Esophagus muscularis mucosa (tissue), 4 donors: Measurements from ENCODE around the gene UBAC1. TPM values are rescaled to one million over a fixed set of nuclear protein-coding genes. Genes with fewer than 3 reads are reported as not detected.

Source experiments
- DNase-seq: peaks from one replicate; pipeline ENCODE4 v3.0.0-alpha.2; 2017; ENCODE audit errors: extremely low spot score
- H3K27ac ChIP-seq, 4 donors: fragments of 200-600 bp; sonication (generic); replicated peaks in 1 of 4; 1 replicate in 3 of 4; 2 replicates in 1 of 4; pipeline ENCODE4 v1.5.1; 2016 to 2019; ENCODE audit warnings: mild to moderate bottlenecking in 1 of 4
- H3K27me3 ChIP-seq, 4 donors: fragments of 200-600 bp; sonication (generic); one replicate each; pipeline versions ENCODE4 v1.5.1 to v1.6.0; 2016 to 2019
- H3K36me3 ChIP-seq, 4 donors: fragments of 200-600 bp; sonication (generic); one replicate each; pipeline ENCODE4 v1.5.1; 2016 to 2019
- H3K4me1 ChIP-seq, 4 donors: fragments of 200-600 bp; sonication (generic); one replicate each; pipeline ENCODE4 v1.5.1; 2016 to 2019
- H3K4me3 ChIP-seq, 4 donors: fragments of 200-600 bp; sonication (generic); 1 replicate in 2 of 4; 2 replicates in 2 of 4; pipeline ENCODE4 v1.5.1; 2016 to 2019; ENCODE audit warnings: mild to moderate bottlenecking in 4 of 4, moderate library complexity in 1 of 4
- H3K9me3 ChIP-seq, 4 donors: fragments of 200-600 bp; sonication (generic); 1 replicate in 3 of 4; 2 replicates in 1 of 4; pipeline ENCODE4 v1.5.1; 2016 to 2019
- CTCF ChIP-seq, 3 experiments: fragments of 200-600 bp in 2 of 3; fragments of 450-650 bp in 1 of 3; sonication (generic) in 2 of 3; IDR thresholded peaks; one replicate each; pipeline ENCODE4 v1.5.1; 2017 to 2019; ENCODE audit warnings: antibody characterized with exemption in 3 of 3, mild to moderate bottlenecking in 2 of 3, moderate library complexity in 1 of 3
- EP300 ChIP-seq: sonication (generic); formaldehyde crosslinking; IDR thresholded peaks from one replicate; pipeline ENCODE4 v1.6.1; 2017; ENCODE audit warnings: antibody characterized with exemption
- POLR2A ChIP-seq: fragments of 450-650 bp; IDR thresholded peaks from one replicate; pipeline ENCODE4 v1.6.1; 2017; ENCODE audit warnings: antibody characterized with exemption, moderate library complexity, mild to moderate bottlenecking, low read depth
- POLR2AphosphoS5 ChIP-seq, 2 donors: sonication (generic); formaldehyde crosslinking; IDR thresholded peaks; one replicate each; pipeline ENCODE4 v1.6.1; 2017; ENCODE audit warnings: antibody characterized with exemption in 2 of 2
- WGBS: methylation state at CpG from one replicate; pipeline ENCODE4 v1.1.5; 2018; 5-methylcytosine and 5-hydroxymethylcytosine counted together
- intact Hi-C: fragments of 100-400 bp; cut with DNase I; formaldehyde crosslinking; loops from one replicate; pipeline ENCODE4 v1.15.1; 2023
- total RNA-seq, 4 donors: library from RNA; depleted of rRNA; stranded (reverse); fragments of >200 nt; gene quantifications; one replicate each; pipeline versions ENCODE4 v1.1.0 to v1.2.1, GENCODE V29; 2016

Gene UBAC1
- total RNA-seq, 4 donors from 2014 or later = 61.6 to 77.2 (median 67.3) TPM

DNA sequence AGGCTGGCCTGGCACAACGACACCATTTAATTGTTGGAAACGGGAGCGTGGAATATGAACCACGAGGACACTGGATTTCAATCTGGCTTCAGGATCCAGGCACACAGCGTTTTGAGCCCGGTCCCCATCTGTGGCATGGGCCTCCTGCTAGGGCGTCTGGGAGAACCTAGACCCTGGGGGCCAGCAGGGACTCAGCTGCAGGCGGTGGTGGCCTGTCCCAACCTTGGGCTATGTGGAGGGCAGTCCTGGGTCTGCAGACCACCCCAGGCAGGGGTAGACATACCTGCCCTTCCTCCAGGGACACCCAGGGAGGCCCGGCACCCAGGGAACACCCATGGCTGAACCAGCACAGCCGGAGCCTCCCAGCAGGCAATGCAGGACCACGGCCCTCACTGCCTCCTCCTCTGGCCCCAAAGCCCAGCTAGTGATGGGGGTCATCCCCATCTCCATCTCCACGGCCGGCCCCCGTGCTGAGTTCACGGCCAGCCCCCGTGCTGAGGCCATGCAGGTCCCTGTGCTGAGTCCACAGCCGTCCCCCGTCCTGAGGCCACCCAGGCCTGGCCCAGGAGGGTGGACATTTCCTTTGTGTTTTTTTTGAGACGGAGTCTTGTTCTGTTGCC lies 18.5 kb upstream of the UBAC1 start:
- intact Hi-C loops = no loop called here
- Histone ChIP-seq H3K27ac (no peak overlapping the region), H3K27me3 (peaks cover 0 to 56% (median 4%) of the 10 kb centered on the region in 4 donors)

GRCh38 chr9:135978642-135979546 lies 17.7 kb upstream of the UBAC1 start:
- H3K4me3 ChIP-seq = no peak overlapping the region
- no peaks in the 10 kb centered on the region for H3K36me3 ChIP-seq
- no peak for DNase-seq
- H3K9me3 ChIP-seq = no peaks in the 10 kb centered on the region
- intact Hi-C loops = no loop called here
- TF ChIP-seq POLR2A = no peak
- no peak for TF ChIP-seq EP300
- no peak for TF ChIP-seq POLR2AphosphoS5 (IDR thresholded peaks at IDR 0.05)
- TF ChIP-seq CTCF (IDR thresholded peaks at IDR 0.05) = no peak
- peaks cover 0 to 56% (median 4%) of the 10 kb centered on the region in 4 donors for H3K27me3 ChIP-seq
- H3K27ac ChIP-seq = no peak overlapping the region
- H3K4me1 ChIP-seq = peaks cover 4 to 14% (median 12%) of the 10 kb centered on the region in 4 donors
- WGBS = 60% methylated on average over 3 of the region's 20 CpGs

More for the DNA sequence above, 18.5 kb upstream of the UBAC1 start:
- Histone ChIP-seq H3K36me3 (no peaks in the 10 kb centered on the region), H3K9me3 (no peaks in the 10 kb centered on the region), H3K4me1 (peaks cover 4 to 14% (median 12%) of the 10 kb centered on the region in 4 donors), H3K4me3 (no peak overlapping the region)
- TF ChIP-seq POLR2A = no peak
- no peak for TF ChIP-seq CTCF (IDR thresholded peaks at IDR 0.05)
- TF ChIP-seq EP300 = no peak
- no peak for TF ChIP-seq POLR2AphosphoS5 (IDR thresholded peaks at IDR 0.05)
- 63% methylated on average over 11 of the region's 19 CpGs for WGBS
- DNase-seq = no peak

- Histone ChIP-seq H3K4me1 (peaks cover 4 to 20% (median 12%) of the 10 kb centered on the region in 4 donors), H3K4me3 (no peak overlapping the region), H3K9me3 (no peaks in the 10 kb centered on the region), H3K36me3 (no peaks in the 10 kb centered on the region), H3K27ac (no peak overlapping the region), H3K27me3 (peaks cover 0 to 64% (median 4%) of the 10 kb centered on the region in 4 donors)
- intact Hi-C loops = no loop called here
- DNase-seq = no peak
- 51% methylated on average over 12 of the region's 13 CpGs for WGBS
- TF ChIP-seq POLR2A (no peak), EP300 (no peak), POLR2AphosphoS5 (IDR thresholded peaks at IDR 0.05) (no peak), CTCF (IDR thresholded peaks at IDR 0.05) (no peak)
These were observed 15.8 kb upstream of the UBAC1 start for GRCh38 chr9:135976944-135977343.

GRCh38 chr9:135976531-135976930 lies 15.4 kb upstream of the UBAC1 start:
- WGBS = 86% methylated on average over 7 of the region's 13 CpGs
- Histone ChIP-seq H3K4me3 (no peak overlapping the region), H3K4me1 (peaks cover 4 to 20% (median 12%) of the 10 kb centered on the region in 4 donors), H3K27me3 (peaks cover 0 to 68% (median 4%) of the 10 kb centered on the region in 4 donors), H3K36me3 (no peaks in the 10 kb centered on the region), H3K9me3 (no peaks in the 10 kb centered on the region), H3K27ac (no peak overlapping the region)
- TF ChIP-seq POLR2A (no peak), POLR2AphosphoS5 (IDR thresholded peaks at IDR 0.05) (no peak), EP300 (no peak)
- intact Hi-C loops = no loop called here
- DNase-seq = no peak

GRCh38 chr9:135975834-135976233 lies 14.7 kb upstream of the UBAC1 start:
- intact Hi-C loops = no loop called here
- Histone ChIP-seq H3K4me3 (no peak overlapping the region), H3K9me3 (no peaks in the 10 kb centered on the region), H3K27me3 (peaks cover 0 to 75% (median 4%) of the 10 kb centered on the region in 4 donors), H3K27ac (no peak overlapping the region), H3K36me3 (no peaks in the 10 kb centered on the region), H3K4me1 (peaks cover 4 to 20% (median 12%) of the 10 kb centered on the region in 4 donors)
- DNase-seq = no peak
- WGBS = 90% methylated on average over 10 of the region's 10 CpGs
- TF ChIP-seq CTCF (IDR thresholded peaks at IDR 0.05) (no peak), POLR2AphosphoS5 (IDR thresholded peaks at IDR 0.05) (no peak), EP300 (no peak), POLR2A (no peak)
